PC-3 (cell line): ENCODE results near the gene UGT1A4. TPM values are rescaled to one million over a fixed set of nuclear protein-coding genes. Genes with fewer than 3 reads are reported as not detected.
"Not testable (repeated sequence)": the region's sequence is repeated elsewhere in the genome, so short reads cannot be mapped to it uniquely, and the experiment has no call there.

Source experiments
- ATAC-seq: fragments of 200-7000 bp; cut with Tn5 transposase; 2 replicates; pipeline ENCODE4 v1.9.1; 2020; ENCODE audit warnings: mild to moderate bottlenecking, moderate library complexity
- BruUV-seq: library from RNA; stranded (reverse); fragments of 400-500 nt; replicated peaks from 2 replicates; lab custom pipeline; 2021; lab: Mats Ljungman, UMichigan
- CTCF ChIA-PET: fragments of 300-600 bp; sonication (Branson Sonifier 250); formaldehyde crosslinking; loops from one replicate; lab custom pipeline; 2022; ENCODE audit warnings: antibody characterized with exemption; lab: Charles Lee
- POLR2A ChIA-PET: fragments of 300-600 bp; sonication (Branson Sonifier 250); formaldehyde crosslinking; loops from one replicate; lab custom pipeline; 2022; ENCODE audit warnings: antibody characterized with exemption; ENCODE audit not compliant: unreplicated experiment; lab: Charles Lee
- DNase-seq: peaks from one replicate; pipeline ENCODE4 v3.0.0-alpha.2; 2015
- H2AFZ ChIP-seq: fragments of 300-600 bp; sonication (generic); 2 replicates; pipeline ENCODE4 v1.6.0; 2016; ENCODE audit warnings: antibody characterized with exemption, low read length
- H3F3A ChIP-seq: fragments of 300-600 bp; sonication (generic); one replicate; pipeline ENCODE4 v1.6.0; 2017; ENCODE audit warnings: antibody characterized with exemption, low read length, control low read depth, mild to moderate bottlenecking; ENCODE audit not compliant: unreplicated experiment
- H3K27ac ChIP-seq: fragments of 300-600 bp; sonication (generic); 2 replicates; pipeline ENCODE4 v1.5.1; 2016; ENCODE audit warnings: mild to moderate bottlenecking, low read length
- H3K27me3 ChIP-seq: fragments of 300-600 bp; sonication (generic); 2 replicates; pipeline ENCODE4 v1.6.1; 2016; ENCODE audit warnings: low read length, mixed read lengths
- H3K36me3 ChIP-seq: fragments of 300-600 bp; sonication (generic); 2 replicates; pipeline ENCODE4 v1.6.1; 2016; ENCODE audit warnings: low read depth, mixed run types, low read length, mixed read lengths
- H3K4me1 ChIP-seq: fragments of 300-600 bp; sonication (generic); 2 replicates; pipeline ENCODE4 v1.5.1; 2016; ENCODE audit warnings: low read length; ENCODE audit not compliant: insufficient read depth
- H3K4me2 ChIP-seq: fragments of 300-600 bp; sonication (generic); 2 replicates; pipeline ENCODE4 v1.6.0; 2016; ENCODE audit warnings: low read length
- H3K4me3 ChIP-seq: fragments of 300-600 bp; sonication (generic); 2 replicates; pipeline ENCODE4 v1.5.1; 2016; ENCODE audit warnings: mild to moderate bottlenecking, low read length, mixed read lengths
- H3K79me2 ChIP-seq: fragments of 300-600 bp; sonication (generic); 2 replicates; pipeline ENCODE4 v1.6.1; 2017; ENCODE audit warnings: low read length, mixed read lengths
- H3K9ac ChIP-seq: fragments of 300-600 bp; sonication (generic); 2 replicates; pipeline ENCODE4 v1.6.0; 2016; ENCODE audit warnings: mild to moderate bottlenecking, low read length
- H3K9me2 ChIP-seq: fragments of 300-600 bp; sonication (generic); replicated peaks from 2 replicates; pipeline ENCODE4 v1.6.1; 2016; ENCODE audit warnings: mixed run types, low read length, mixed read lengths
- H3K9me3 ChIP-seq: fragments of 300-600 bp; sonication (generic); 2 replicates; pipeline ENCODE4 v1.6.1; 2016; ENCODE audit warnings: low read length, mixed read lengths
- H4K20me1 ChIP-seq: fragments of 300-600 bp; sonication (generic); 2 replicates; pipeline ENCODE4 v1.6.1; 2016; ENCODE audit warnings: low read length, mixed read lengths
- EZH2 ChIP-seq: fragments of 300-600 bp; sonication (generic); IDR thresholded peaks from one replicate; pipeline ENCODE4 v1.6.1; 2017; ENCODE audit warnings: antibody characterized with exemption, mild to moderate bottlenecking, low read length; ENCODE audit not compliant: unreplicated experiment
- EZH2phosphoT487 ChIP-seq: fragments of 300-600 bp; sonication (generic); IDR thresholded peaks from 2 replicates; pipeline ENCODE4 v1.6.1; 2018; ENCODE audit warnings: mild to moderate bottlenecking, antibody characterized with exemption, low read length, borderline replicate concordance
- intact Hi-C: fragments of 100-400 bp; cut with micrococcal nuclease; formaldehyde crosslinking; loops from 2 replicates; pipeline ENCODE4 v1.9.0; 2023
- total RNA-seq: library from RNA; depleted of rRNA; stranded (reverse); fragments of >200 nt; gene quantifications from 2 replicates; pipeline ENCODE4 v1.2.3, GENCODE V29; 2014
- TF ChIP-seq, protein P1 (sequence below): fragments of 300-600 bp; sonication (generic); conservative IDR thresholded peaks from 2 replicates; pipeline ENCODE4 v1.5.1; 2017; ENCODE audit warnings: antibody characterized with exemption, low read depth, mild to moderate bottlenecking, low read length

UGT1A4 gene
- total RNA-seq, 1 experiment from 2014 or later: not detected

DNA sequence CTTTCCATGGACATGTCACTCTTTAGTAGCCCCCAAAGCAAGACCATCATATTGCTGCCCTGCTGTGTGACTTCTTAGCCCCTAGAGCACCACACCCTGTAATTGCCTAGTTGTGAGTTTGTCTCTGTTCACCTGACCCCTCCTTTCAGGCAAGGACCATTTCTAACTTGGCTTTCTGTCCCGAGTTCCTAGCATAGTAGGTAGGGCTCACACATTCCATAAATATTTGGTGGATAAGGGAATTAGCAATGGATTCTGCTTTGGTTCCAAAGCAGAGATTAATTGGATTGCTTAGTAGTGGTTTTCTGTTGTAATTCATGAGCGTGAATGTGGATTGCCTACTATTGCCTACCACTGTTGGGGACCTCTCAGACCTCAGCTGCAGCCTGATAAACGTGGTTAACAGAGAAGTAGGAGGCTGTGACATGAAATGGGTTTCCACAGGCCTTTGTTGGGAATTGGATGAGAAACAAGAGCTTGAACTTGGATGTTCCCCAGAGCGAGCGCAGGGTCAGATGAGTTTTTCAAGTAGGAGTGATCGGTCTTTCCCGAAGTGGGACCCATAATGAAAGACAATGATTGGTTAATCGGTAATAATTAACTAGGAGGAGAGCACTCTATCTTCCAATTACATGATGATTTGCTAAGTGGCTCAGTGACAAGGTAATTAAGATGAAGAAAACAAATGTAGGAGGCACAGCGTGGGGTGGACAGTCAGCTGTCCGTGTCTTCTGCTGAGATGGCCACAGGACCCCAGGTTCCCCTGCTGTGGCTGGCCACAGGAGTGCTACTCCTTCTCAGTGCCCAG, 28.1 kb downstream of the UGT1A4 start:
- no peaks in the 10 kb centered on the region for H3K27me3 ChIP-seq
- CTCF ChIA-PET: no interaction called here
- H3K36me3 ChIP-seq: no peaks in the 10 kb centered on the region
- no peaks in the 10 kb centered on the region for H3K79me2 ChIP-seq
- TF ChIP-seq EZH2 (no peak), EZH2phosphoT487 (no peak)
- TF ChIP-seq, protein P1, sequence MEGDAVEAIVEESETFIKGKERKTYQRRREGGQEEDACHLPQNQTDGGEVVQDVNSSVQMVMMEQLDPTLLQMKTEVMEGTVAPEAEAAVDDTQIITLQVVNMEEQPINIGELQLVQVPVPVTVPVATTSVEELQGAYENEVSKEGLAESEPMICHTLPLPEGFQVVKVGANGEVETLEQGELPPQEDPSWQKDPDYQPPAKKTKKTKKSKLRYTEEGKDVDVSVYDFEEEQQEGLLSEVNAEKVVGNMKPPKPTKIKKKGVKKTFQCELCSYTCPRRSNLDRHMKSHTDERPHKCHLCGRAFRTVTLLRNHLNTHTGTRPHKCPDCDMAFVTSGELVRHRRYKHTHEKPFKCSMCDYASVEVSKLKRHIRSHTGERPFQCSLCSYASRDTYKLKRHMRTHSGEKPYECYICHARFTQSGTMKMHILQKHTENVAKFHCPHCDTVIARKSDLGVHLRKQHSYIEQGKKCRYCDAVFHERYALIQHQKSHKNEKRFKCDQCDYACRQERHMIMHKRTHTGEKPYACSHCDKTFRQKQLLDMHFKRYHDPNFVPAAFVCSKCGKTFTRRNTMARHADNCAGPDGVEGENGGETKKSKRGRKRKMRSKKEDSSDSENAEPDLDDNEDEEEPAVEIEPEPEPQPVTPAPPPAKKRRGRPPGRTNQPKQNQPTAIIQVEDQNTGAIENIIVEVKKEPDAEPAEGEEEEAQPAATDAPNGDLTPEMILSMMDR: no peak
- no peak overlapping the region for H2AFZ ChIP-seq
- ATAC-seq (no peak), DNase-seq (no peak)
- H4K20me1 ChIP-seq: no peaks in the 10 kb centered on the region
- BruUV-seq: no TSS peak
- H3F3A ChIP-seq: no peaks in the 10 kb centered on the region
- H3K4me1 ChIP-seq: no peaks in the 10 kb centered on the region
- H3K9me2 ChIP-seq: no peaks in the 10 kb centered on the region
- no peak overlapping the region for H3K9ac ChIP-seq
- POLR2A ChIA-PET: no interaction called here
- no peak overlapping the region for H3K4me3 ChIP-seq
- H3K27ac ChIP-seq: no peak overlapping the region
- intact Hi-C loops: no loop called here
- H3K9me3 ChIP-seq: no peaks in the 10 kb centered on the region
- no peak overlapping the region for H3K4me2 ChIP-seq

DNA sequence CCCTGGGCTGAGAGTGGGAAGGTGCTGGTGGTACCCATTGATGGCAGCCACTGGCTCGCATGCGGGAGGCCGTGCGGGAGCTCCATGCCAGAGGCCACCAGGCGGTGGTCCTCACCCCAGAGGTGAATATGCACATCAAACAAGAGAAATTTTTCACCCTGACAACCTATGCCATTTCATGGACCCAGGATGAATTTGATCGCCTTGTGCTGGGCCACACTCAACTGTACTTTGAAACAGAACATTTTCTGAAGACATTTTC, 28.7 kb downstream of the UGT1A4 start:
- Histone ChIP-seq H3K9me3 (no peaks in the 10 kb centered on the region), H4K20me1 (no peaks in the 10 kb centered on the region), H3K4me1 (no peaks in the 10 kb centered on the region), H2AFZ (no peak overlapping the region), H3K27me3 (no peaks in the 10 kb centered on the region), H3K79me2 (no peaks in the 10 kb centered on the region), H3K27ac (no peak overlapping the region), H3K9ac (no peak overlapping the region), H3F3A (no peaks in the 10 kb centered on the region), H3K4me2 (no peak overlapping the region), H3K9me2 (no peaks in the 10 kb centered on the region), H3K4me3 (no peak overlapping the region), H3K36me3 (no peaks in the 10 kb centered on the region)
- TF ChIP-seq EZH2 (no peak), EZH2phosphoT487 (no peak)
- TF ChIP-seq, protein P1: no peak
- BruUV-seq: no TSS peak
- ChIA-PET CTCF (no interaction called here), POLR2A (no interaction called here)
- no peak for DNase-seq
- intact Hi-C loops: no loop called here
- no peak for ATAC-seq

- H3K27me3 ChIP-seq, POLR2A ChIA-PET, H3K4me3 ChIP-seq, BruUV-seq, H3K79me2 ChIP-seq, H3K9me2 ChIP-seq, H3K36me3 ChIP-seq, H3K4me2 ChIP-seq, H4K20me1 ChIP-seq, H3K4me1 ChIP-seq, H3F3A ChIP-seq, H3K9ac ChIP-seq, H2AFZ ChIP-seq, H3K9me3 ChIP-seq, ATAC-seq, DNase-seq, CTCF ChIA-PET, H3K27ac ChIP-seq, intact Hi-C loops: not testable (repeated sequence)
These were observed 32.2 kb downstream of the UGT1A4 start for GRCh38 chr2:233750689-233751088.

DNA sequence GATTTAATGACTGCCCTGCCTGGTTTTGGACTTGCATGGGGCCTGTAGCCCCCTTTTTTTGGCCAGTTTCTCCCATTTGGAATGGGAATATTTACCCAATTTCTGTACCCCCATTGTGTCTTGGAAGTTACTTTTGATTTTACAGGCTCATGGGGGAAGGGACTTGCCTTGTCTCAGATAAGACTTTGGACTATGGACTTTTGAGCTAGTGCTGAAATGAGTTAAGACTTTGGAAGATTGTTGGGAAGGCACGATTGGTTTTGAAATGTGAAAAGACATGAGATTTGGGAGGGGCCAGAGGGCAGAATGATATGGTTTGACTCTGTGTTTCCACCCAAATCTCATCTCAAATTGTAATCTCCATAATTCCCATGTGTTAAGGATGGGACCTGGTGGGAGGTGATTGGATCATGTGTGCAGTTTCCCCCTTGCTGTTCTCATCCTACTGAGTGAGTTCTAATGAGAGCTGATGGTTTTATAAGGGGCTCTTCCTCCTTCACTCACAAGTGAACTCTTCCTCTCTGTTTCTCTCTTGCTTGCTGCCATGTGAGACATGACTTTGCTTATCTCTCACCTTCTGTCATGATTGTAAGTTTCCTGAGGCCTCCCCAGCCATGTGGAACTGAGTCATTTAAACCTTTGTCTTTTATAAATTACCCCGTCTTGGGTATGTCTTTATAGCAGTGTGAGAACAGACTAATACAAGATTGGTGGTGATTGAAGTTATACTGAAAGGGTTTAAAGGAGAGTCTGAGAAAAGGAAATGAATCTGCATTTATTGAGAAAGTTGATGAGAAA, 32.9 kb downstream of the UGT1A4 start:
- H3K36me3 ChIP-seq, intact Hi-C loops, H3K9ac ChIP-seq, H3K27ac ChIP-seq, H3K4me1 ChIP-seq, POLR2A ChIA-PET, H3K9me3 ChIP-seq, CTCF ChIA-PET, H3F3A ChIP-seq, H4K20me1 ChIP-seq, H3K4me2 ChIP-seq, BruUV-seq, H3K27me3 ChIP-seq, DNase-seq, H3K4me3 ChIP-seq, ATAC-seq, H3K79me2 ChIP-seq, H2AFZ ChIP-seq, H3K9me2 ChIP-seq: not testable (repeated sequence)
